Heart right ventricle (tissue), 16 donors: Measurements from ENCODE around the gene EIF3F. TPM values are rescaled to one million over a fixed set of nuclear protein-coding genes. Genes with fewer than 3 reads are reported as not detected.
A peak's percentile ranks its signal among the peaks of the same experiment; 100 is the strongest.

Source experiments
- ATAC-seq, 8 donors: fragments of 200-7000 bp; cut with Tn5 transposase; one replicate each; pipeline ENCODE4 v1.9.1; 2020; ENCODE audit warnings: mild to moderate bottlenecking in 8 of 8, moderate library complexity in 8 of 8, moderate number of reproducible peaks in 1 of 8
- DNase-seq, 2 donors: peaks; one replicate each; pipeline ENCODE4 v3.0.0-alpha.2; 2020
- H3K27ac ChIP-seq, 10 donors: fragments of 200-600 bp; sonication (generic) in 2 of 10; one replicate each; pipeline versions ENCODE4 v1.5.0 to v1.8.0; 2020 to 2022; ENCODE audit warnings: mild to moderate bottlenecking in 3 of 10
- H3K27me3 ChIP-seq, 7 donors: fragments of 200-600 bp; one replicate each; pipeline ENCODE4 v1.8.0; 2021 to 2022; ENCODE audit warnings: mild to moderate bottlenecking in 2 of 7
- H3K36me3 ChIP-seq, 9 donors: fragments of 200-600 bp; sonication (generic) in 1 of 9; one replicate each; pipeline versions ENCODE4 v1.5.0 to v1.8.0; 2020 to 2022; ENCODE audit warnings: mild to moderate bottlenecking in 2 of 9
- H3K4me1 ChIP-seq, 9 donors: fragments of 200-600 bp; sonication (generic) in 1 of 9; one replicate each; pipeline versions ENCODE4 v1.5.0 to v1.8.0; 2020 to 2022; ENCODE audit warnings: mild to moderate bottlenecking in 4 of 9
- H3K4me3 ChIP-seq, 10 donors: fragments of 200-600 bp; sonication (generic) in 2 of 10; one replicate each; pipeline versions ENCODE4 v1.5.0 to v1.8.0; 2020 to 2022; ENCODE audit warnings: mild to moderate bottlenecking in 7 of 10, moderate library complexity in 2 of 10
- H3K9me3 ChIP-seq, 11 donors: fragments of 200-600 bp in 10 of 11; sonication (generic) in 2 of 11; one replicate each; pipeline versions ENCODE4 v1.5.0 to v1.8.0; 2013 to 2022; ENCODE audit warnings: mild to moderate bottlenecking in 2 of 11, control low read depth in 1 of 11, moderate library complexity in 1 of 11
- CTCF ChIP-seq, 9 donors: fragments of 200-600 bp; sonication (generic) in 2 of 9; IDR thresholded peaks; one replicate each; pipeline versions ENCODE4 v1.5.0 to v1.8.0; 2021 to 2022; ENCODE audit warnings: antibody characterized with exemption in 9 of 9, mild to moderate bottlenecking in 5 of 9, moderate library complexity in 1 of 9
- WGBS, 2 donors: extraction: QIAGEN DNeasy Blood & Tissue Kit; methylation state at CpG; one replicate each; pipeline ENCODE4 v1.1.7; 2013; ENCODE audit warnings: inconsistent platforms in 1 of 2; 5-methylcytosine and 5-hydroxymethylcytosine counted together
- intact Hi-C, 10 donors: fragments of 100-400 bp; cut with DNase I; formaldehyde crosslinking; loops; one replicate each; pipeline versions ENCODE4 v1.11.1 to v1.14.2; 2022
- polyA plus RNA-seq, 2 donors: library from polyadenylated mRNA; stranded (reverse); fragments of 200-250 nt; gene quantifications; one replicate each; pipeline ENCODE4 v1.2.3, GENCODE V29; 2013
- total RNA-seq, 10 donors: library from RNA; stranded (reverse); fragmentation: NEBNext Ultra II Directional in 3 of 10; extraction: Animal tissue kit (Norgen Biotek cat#: 25700) in 3 of 10; gene quantifications; one replicate each; pipeline versions ENCODE4 v1.2.1 to v1.2.4, GENCODE V29; 2021 to 2023
- donor health status: Arrhythmogenic right ventricular cardiomyopathy.
- donor health status: ischemic (EF 13 %, LVEDD 7.1; RV severe dilation, severe dysfunction).
- donor health status: healthy with polysubstance abuse.
- donor health status: DM: no; HTN: yes; CAD: no.
- donor health status: DM: no; HTN: no; CAD: no.
- donor health status: ischemic (EF 25% LVEDD 6.9; RV normal size, moderate dysfunction).
- donor health status: ischemic (EF 25% LVEDD 5.7; RV mildly dilated, moderate dysfunction).
- donor health status: healthy.
- donor health status: DM: yes; HTN: yes; CAD: no.
- donor health status: Ischemic cardiomyopathy.
- donor health status: ischemic (EF 35%, LVEDD 5.7; RV mildly dilated, moderate dysfunction).
- donor health status: nonischemic (EF 11% LVEDD 7.7; RV severe dilation, severe dysfunction).
- donor health status: DM: yes; HTN: yes; CAD: no.
- donor health status: PGD.
- donor health status: ischemic (EF 29% LVEDD 5.4; RV normal size, mild dysfunction).
- donor health status: nonischemic (EF 23%, LVEDD 6.1; RV moderate dilation, normal function).

The EIF3F gene
- total and polyA plus RNA-seq, 12 donors: 63.2 to 386 (median 157) TPM

GRCh38 chr11:8033305-8034105 lies 46.4 kb downstream of the EIF3F start:
- peak; percentile 84 to 95 (median 93) for TF ChIP-seq CTCF (IDR thresholded peaks at IDR 0.05)
- WGBS, 2 donors: 48 to 51% methylated on average over 19 of the region's 19 CpGs
- intact Hi-C loops: loop anchor here in 9 of 10 donors (1.0 to 10.0 kb wide), 12 partner anchors 34 to 66 kb away; no protein-coding TSS in a partner anchor
- Histone ChIP-seq H3K27me3 (peaks cover 0 to 11% (median 0%) of the 10 kb centered on the region in 7 donors), H3K4me1 (peaks cover 7 to 47% (median 24%) of the 10 kb centered on the region in 9 donors), H3K27ac (peak overlapping the region in 1 of 10 donors; percentile 35), H3K36me3 (no peaks in the 10 kb centered on the region), H3K9me3 (no peaks in the 10 kb centered on the region), H3K4me3 (peak overlapping the region in 2 of 10 donors; percentile 15 to 25)
- peak; percentile 58 to 89 (median 74) for ATAC-seq
- peak; percentile 78 to 87 for DNase-seq

GRCh38 chr11:8034106-8034585 lies 47.0 kb downstream of the EIF3F start:
- ATAC-seq: peak in 1 of 8 donors; percentile 12
- peak overlapping the region in 1 of 10 donors; percentile 35 for H3K27ac ChIP-seq
- 96 to 97% methylated on average over 3 of the region's 3 CpGs for WGBS, 2 donors
- H3K9me3 ChIP-seq: no peaks in the 10 kb centered on the region
- no peaks in the 10 kb centered on the region for H3K36me3 ChIP-seq
- no peak for TF ChIP-seq CTCF (IDR thresholded peaks at IDR 0.05)
- no peak for DNase-seq
- H3K4me3 ChIP-seq: no peak overlapping the region
- peaks cover 0 to 11% (median 0%) of the 10 kb centered on the region in 7 donors for H3K27me3 ChIP-seq
- peaks cover 7 to 47% (median 24%) of the 10 kb centered on the region in 9 donors for H3K4me1 ChIP-seq
- intact Hi-C loops: loop anchor here in 6 of 10 donors (5.0 to 10.0 kb wide), 6 partner anchors 33 to 63 kb away; no protein-coding TSS in a partner anchor

DNA sequence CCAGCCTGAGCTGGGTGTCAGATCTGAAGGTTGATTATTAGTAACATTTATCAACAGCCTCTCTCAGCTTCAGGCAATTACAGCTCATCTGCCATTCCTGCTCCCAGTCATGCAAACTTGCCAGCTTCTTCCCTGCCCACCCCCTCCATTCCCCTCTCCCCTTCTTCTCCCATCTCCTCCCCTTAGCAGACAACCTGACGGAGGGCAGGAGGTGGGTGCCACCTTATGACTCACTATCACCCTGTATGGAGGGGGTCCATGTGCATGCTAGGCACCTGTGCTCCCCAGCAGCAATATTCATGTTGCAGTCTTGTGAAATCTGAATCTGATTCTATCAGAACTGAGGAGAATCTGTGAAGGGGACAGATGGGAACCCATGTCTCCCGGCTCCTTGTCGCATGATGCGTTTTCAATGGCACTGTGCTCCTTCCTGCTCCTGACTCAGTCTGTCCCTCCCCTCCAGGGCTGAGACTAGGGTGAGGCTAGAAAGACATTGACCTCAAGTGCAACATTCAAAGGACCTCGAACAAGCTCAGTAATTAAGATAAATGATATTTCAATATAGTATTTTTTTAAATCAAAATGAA lies 47.6 kb downstream of the EIF3F start:
- intact Hi-C loops: loop anchor here in 7 of 10 donors (5.0 to 10.0 kb wide), 6 partner anchors 33 to 63 kb away; no protein-coding TSS in a partner anchor
- H3K27ac ChIP-seq: peak overlapping the region in 2 of 10 donors; percentile 36 to 64
- no peak for TF ChIP-seq CTCF (IDR thresholded peaks at IDR 0.05)

More for the DNA sequence above, 47.6 kb downstream of the EIF3F start:
- no peak for DNase-seq
- H3K27me3 ChIP-seq: peaks cover 0 to 11% (median 0%) of the 10 kb centered on the region in 7 donors
- no peaks in the 10 kb centered on the region for H3K9me3 ChIP-seq
- 86 to 89% methylated on average over 5 of the region's 5 CpGs for whole genome bisulfite sequencing, 2 donors
- no peak overlapping the region for H3K4me3 ChIP-seq
- peaks cover 7 to 46% (median 24%) of the 10 kb centered on the region in 9 donors for H3K4me1 ChIP-seq
- no peak for ATAC-seq
- H3K36me3 ChIP-seq: no peaks in the 10 kb centered on the region
